Ovary (tissue), 9 donors: Measurements from ENCODE around the gene PPME1. TPM values are rescaled to one million over a fixed set of nuclear protein-coding genes. Genes with fewer than 3 reads are reported as not detected.

Experiments
- DNase-seq, 5 donors: peaks; one replicate each; pipeline ENCODE4 v3.0.0-alpha.2; 2019 to 2020
- H3K27ac ChIP-seq, 2 donors: fragments of 200-600 bp; one replicate each; pipeline versions ENCODE4 v1.5.1 to v1.8.0; 2019 to 2022
- H3K27me3 ChIP-seq: fragments of 200-600 bp; one replicate; pipeline ENCODE4 v1.8.0; 2022
- H3K36me3 ChIP-seq: fragments of 200-600 bp; sonication (generic); one replicate; pipeline ENCODE4 v1.5.1; 2019
- H3K4me1 ChIP-seq: one replicate; pipeline ENCODE4 v1.8.1; 2013; ENCODE audit warnings: mild to moderate bottlenecking, moderate library complexity; ENCODE audit not compliant: insufficient read depth
- H3K4me3 ChIP-seq: fragments of 200-600 bp; sonication (generic); one replicate; pipeline ENCODE4 v1.5.1; 2017
- H3K9me3 ChIP-seq, 2 donors: fragments of 200-600 bp in 1 of 2; sonication (generic) in 1 of 2; one replicate each; pipeline versions ENCODE4 v1.5.1 to v1.8.1; 2013 to 2019; ENCODE audit warnings: mild to moderate bottlenecking in 1 of 2, moderate library complexity in 1 of 2
- CTCF ChIP-seq, 3 donors: fragments of 450-650 bp in 2 of 3; fragments of 200-600 bp in 1 of 3; IDR thresholded peaks; one replicate each; pipeline versions ENCODE4 v1.5.1 to v1.8.0; 2016 to 2022; ENCODE audit warnings: antibody characterized with exemption in 3 of 3, mild to moderate bottlenecking in 1 of 3
- EP300 ChIP-seq: sonication (generic); formaldehyde crosslinking; IDR thresholded peaks from one replicate; pipeline ENCODE4 v1.6.1; 2017; ENCODE audit warnings: antibody characterized with exemption
- POLR2A ChIP-seq: fragments of 450-650 bp; IDR thresholded peaks from one replicate; pipeline ENCODE4 v1.6.1; 2017; ENCODE audit warnings: antibody characterized with exemption, mild to moderate bottlenecking, moderate library complexity
- WGBS, 3 donors: extraction: QIAGEN DNeasy Blood & Tissue Kit in 1 of 3; methylation state at CpG; one replicate each; pipeline versions ENCODE4 v1.1.5 to v1.1.7; 2013 to 2017; 5-methylcytosine and 5-hydroxymethylcytosine counted together
- intact Hi-C, 4 donors: fragments of 100-400 bp; cut with DNase I; formaldehyde crosslinking; loops; one replicate each; pipeline versions ENCODE4 v1.11.0 to v1.15.1; 2022 to 2023
- polyA plus RNA-seq, 2 donors: library from polyadenylated mRNA; stranded (reverse); fragments of 200-250 nt in 1 of 2; fragments of 350-450 nt in 1 of 2; fragmentation: Illumina TruSeq in 1 of 2; extraction: RNeasy Lipid Tissue Mini Kit (QIAGEN cat#74804) in 1 of 2; gene quantifications; one replicate each; pipeline ENCODE4 v1.2.3, GENCODE V29; 2013 to 2014
- total RNA-seq, 7 donors: library from RNA; depleted of rRNA in 2 of 7; stranded (reverse); fragments of >200 nt in 2 of 7; fragmentation: NEBNext Ultra II Directional in 3 of 7; extraction: Animal tissue kit (Norgen Biotek cat#: 25700) in 3 of 7; gene quantifications; one replicate each; pipeline versions ENCODE4 v1.1.0 to v1.2.4, GENCODE V29; 2016 to 2023
- donor health status: DM: no; HTN: no; CAD: no; lungs with moderate emphysema.
- donor health status: DM: no; HTN: no; CAD: no.
- donor health status: Bipolar disorder and iron deficiency.
- donor health status: DM: yes; HTN: yes; CAD: no.
- donor health status: DM: no; HTN: no; CAD: no.
- donor health status: DM: yes; HTN: yes; CAD: no.

Gene PPME1
- total and polyA plus RNA-seq, 9 donors = 19.6 to 42.2 (median 35.8) TPM

- Histone ChIP-seq H3K27ac (no peak overlapping the region), H3K4me1 (no peaks in the 10 kb centered on the region), H3K4me3 (no peak overlapping the region), H3K9me3 (no peaks in the 10 kb centered on the region), H3K27me3 (no peaks in the 10 kb centered on the region), H3K36me3 (no peaks in the 10 kb centered on the region)
- DNase-seq = no peak
- intact Hi-C loops = no loop called here
- 64 to 77% (median 73%) methylated on average over 4 of the region's 4 CpGs for WGBS, 3 donors
- no peak for TF ChIP-seq CTCF (IDR thresholded peaks at IDR 0.05)
- TF ChIP-seq POLR2A = no peak
- no peak for TF ChIP-seq EP300
Measured at GRCh38 chr11:74272276-74272675, 101.2 kb downstream of the PPME1 start.

- TF ChIP-seq POLR2A (no peak), CTCF (IDR thresholded peaks at IDR 0.05) (no peak), EP300 (no peak)
- no peaks in the 10 kb centered on the region for H3K27me3 ChIP-seq
- H3K4me1 ChIP-seq = peaks cover 2% of the 10 kb centered on the region
- intact Hi-C loops = no loop called here
- WGBS, 3 donors = 80 to 91% (median 85%) methylated on average over 2 of the region's 2 CpGs
- H3K4me3 ChIP-seq = no peak overlapping the region
- no peaks in the 10 kb centered on the region for H3K9me3 ChIP-seq
- no peak for DNase-seq
- H3K27ac ChIP-seq = no peak overlapping the region
- H3K36me3 ChIP-seq = no peaks in the 10 kb centered on the region
Measured at GRCh38 chr11:74276581-74276980, 105.5 kb downstream of the PPME1 start.

- intact Hi-C loops = no loop called here
- Histone ChIP-seq H3K36me3 (no peaks in the 10 kb centered on the region), H3K27me3 (no peaks in the 10 kb centered on the region), H3K4me3 (no peak overlapping the region), H3K9me3 (no peaks in the 10 kb centered on the region), H3K27ac (no peak overlapping the region), H3K4me1 (peaks cover 2% of the 10 kb centered on the region)
- no peak for DNase-seq
- WGBS, 3 donors = 43 to 47% (median 47%) methylated on average over 2 of the region's 2 CpGs
- no peak for TF ChIP-seq EP300
- no peak for TF ChIP-seq POLR2A
- no peak for TF ChIP-seq CTCF (IDR thresholded peaks at IDR 0.05)
Measured at GRCh38 chr11:74278103-74278502, 107.0 kb downstream of the PPME1 start.

- Histone ChIP-seq H3K9me3 (no peaks in the 10 kb centered on the region), H3K4me1 (peaks cover 2% of the 10 kb centered on the region), H3K4me3 (no peak overlapping the region), H3K27me3 (no peaks in the 10 kb centered on the region), H3K27ac (peak overlapping the region in 1 of 2 donors; percentile 23), H3K36me3 (no peaks in the 10 kb centered on the region)
- 6 to 24% (median 8%) methylated on average over 1 of the region's 1 CpG for WGBS, 3 donors
- peak; percentile 62 to 82 (median 78) for DNase-seq
- intact Hi-C loops = no loop called here
- TF ChIP-seq POLR2A (no peak), EP300 (no peak), CTCF (IDR thresholded peaks at IDR 0.05) (no peak)
Measured at GRCh38 chr11:74278721-74279161, 107.7 kb downstream of the PPME1 start.
